Stimulated activated CD4-positive, alpha-beta T cell treated with anti-CD3 and anti-CD28 coated beads, Interleukin-4, amount 100 ng/mL, for 4 hours (primary cell): ENCODE data around the gene MMRN1.

Experiments used
- DNase-seq, 2 experiments: peaks; one replicate each; pipeline ENCODE4 v3.0.0-alpha.2; 2020

Gene MMRN1

DNA sequence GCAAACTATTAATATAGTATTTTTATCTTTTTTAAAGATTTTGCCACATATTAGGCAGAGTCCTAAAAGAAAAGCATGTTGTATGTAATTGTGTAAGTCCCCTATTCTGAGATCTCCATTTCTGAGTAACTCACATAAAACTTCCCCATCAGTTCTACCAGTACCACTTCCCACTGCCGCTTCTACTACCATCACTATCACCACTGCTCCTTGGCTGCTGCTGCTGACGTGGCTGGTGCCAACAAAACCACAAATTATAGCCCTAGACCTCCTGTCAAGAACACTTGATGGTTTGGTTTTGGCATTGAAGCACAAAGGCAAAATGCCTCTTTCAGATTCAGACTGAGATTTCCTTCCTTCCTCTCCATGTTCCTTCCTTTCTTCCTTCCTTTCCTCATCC lies 106.4 kb downstream of the MMRN1 start:
- no peak for DNase-seq

DNA sequence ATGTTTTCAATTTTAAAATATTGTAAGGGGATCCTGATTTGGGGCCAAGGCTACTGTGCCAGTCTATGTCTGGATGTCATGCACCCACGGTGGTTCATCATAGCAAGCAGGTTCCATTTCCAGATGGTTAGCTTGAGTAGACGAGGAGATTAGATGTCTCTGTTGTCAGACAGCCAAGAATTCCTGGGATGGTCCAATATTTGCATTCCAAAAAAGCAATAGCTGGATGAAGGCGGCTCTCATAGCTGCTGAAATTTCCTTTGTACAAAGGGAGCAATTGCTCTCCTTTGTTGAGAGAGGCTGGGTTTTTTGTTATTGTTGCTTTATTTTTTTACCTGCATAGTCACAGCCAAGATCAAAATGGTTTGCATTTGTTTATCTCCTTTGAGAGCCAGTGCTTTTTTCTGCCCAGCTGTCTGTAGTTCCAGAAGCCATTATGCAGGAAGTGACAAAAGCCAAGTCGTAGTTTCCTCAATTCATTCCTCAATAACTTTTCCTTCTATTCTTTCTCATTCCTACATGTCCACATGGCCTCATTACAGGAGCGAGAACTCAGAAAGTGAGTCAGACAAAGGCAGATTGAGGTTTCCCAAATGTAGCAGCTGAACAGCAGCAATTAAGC lies 107.9 kb downstream of the MMRN1 start:
- no peak for DNase-seq
